Mucosa of descending colon (tissue), 3 donors: Measurements from ENCODE around the gene ARHGEF39. TPM values are rescaled to one million over a fixed set of nuclear protein-coding genes. Genes with fewer than 3 reads are reported as not detected.
A peak's percentile ranks its signal among the peaks of the same experiment; 100 is the strongest.
"Not testable (repeated sequence)": the region's sequence is repeated elsewhere in the genome, so short reads cannot be mapped to it uniquely, and the experiment has no call there.

ENCODE experiments used
- ATAC-seq: fragments of 200-7000 bp; cut with Tn5 transposase; one replicate; pipeline ENCODE4 v1.9.1; 2020; ENCODE audit warnings: mild to moderate bottlenecking, moderate library complexity
- DNase-seq, 3 donors: peaks; one replicate each; pipeline ENCODE4 v3.0.0-alpha.2; 2020
- H3K36me3 ChIP-seq: fragments of 200-600 bp; one replicate; pipeline ENCODE4 v1.8.0; 2021; ENCODE audit warnings: low read depth, mild to moderate bottlenecking
- H3K4me1 ChIP-seq: fragments of 200-600 bp; one replicate; pipeline ENCODE4 v1.8.0; 2021; ENCODE audit warnings: low read depth, mild to moderate bottlenecking
- H3K4me3 ChIP-seq: fragments of 200-600 bp; one replicate; pipeline ENCODE4 v1.8.0; 2021; ENCODE audit warnings: mild to moderate bottlenecking
- H3K9me3 ChIP-seq: fragments of 200-600 bp; one replicate; pipeline ENCODE4 v1.8.0; 2021; ENCODE audit warnings: mild to moderate bottlenecking
- CTCF ChIP-seq: fragments of 200-600 bp; IDR thresholded peaks from one replicate; pipeline ENCODE4 v1.8.0; 2022; ENCODE audit warnings: antibody characterized with exemption, mild to moderate bottlenecking
- intact Hi-C, 2 donors: fragments of 100-400 bp; cut with DNase I in 1 of 2; cut with micrococcal nuclease in 1 of 2; formaldehyde crosslinking; loops; one replicate each; pipeline versions ENCODE4 v1.11.0 to v1.11.1; 2022; cut with DNase I, micrococcal nuclease
- microRNA-seq: library from miRNA; unstranded; fragments of <30 nt; microRNA quantifications from one replicate; pipeline ENCODE4, GENCODE V29; 2019
- total RNA-seq, 3 donors: library from RNA; stranded (reverse); fragmentation: NEBNext Ultra II Directional in 2 of 3; extraction: Animal tissue kit (Norgen Biotek cat#: 25700) in 2 of 3; gene quantifications; one replicate each; pipeline versions ENCODE4 v1.2.1 to v1.2.4, GENCODE V29; 2021 to 2023
- donor health status: DM: no; HTN: no; CAD: no; lungs with moderate emphysema.
- donor health status: DM: no; HTN: no; CAD: no.
- donor health status: DM: no; HTN: yes; CAD: no.

ARHGEF39 gene
- total RNA-seq, 3 donors from 2014 or later, result 2.6 to 10.3 (median 6.4) TPM

- intact Hi-C loops, result no loop called here
- H3K9me3 ChIP-seq, result no peaks in the 10 kb centered on the region
- TF ChIP-seq CTCF, result no peak
- no peaks in the 10 kb centered on the region for H3K36me3 ChIP-seq
- no peak overlapping the region for H3K4me3 ChIP-seq
- no peak for DNase-seq
- ATAC-seq, result no peak
- H3K4me1 ChIP-seq, result peaks cover 3% of the 10 kb centered on the region
These were observed 48.9 kb downstream of the ARHGEF39 start for GRCh38 chr9:35615981-35616680.

- peaks cover 12% of the 10 kb centered on the region for H3K36me3 ChIP-seq
- no peak for DNase-seq
- no peak for TF ChIP-seq CTCF
- no peak for ATAC-seq
- intact Hi-C loops, result no loop called here
- H3K4me1 ChIP-seq, result peaks cover 3% of the 10 kb centered on the region
- no peaks in the 10 kb centered on the region for H3K9me3 ChIP-seq
- H3K4me3 ChIP-seq, result no peak overlapping the region
These were observed 52.2 kb downstream of the ARHGEF39 start for GRCh38 chr9:35612843-35613242.

- H3K4me3 ChIP-seq, H3K9me3 ChIP-seq, DNase-seq, H3K4me1 ChIP-seq, ATAC-seq, intact Hi-C loops: not testable (repeated sequence)
- H3K36me3 ChIP-seq, result peaks cover 12% of the 10 kb centered on the region
These were observed 52.9 kb downstream of the ARHGEF39 start for GRCh38 chr9:35612066-35612465.

GRCh38 chr9:35611230-35611797, 53.7 kb downstream of the ARHGEF39 start:
- intact Hi-C loops, result no loop called here
- DNase-seq (peak in 2 of 3 donors; percentile 33 to 47), ATAC-seq (peak; percentile 71)
- Histone ChIP-seq H3K4me1 (peaks cover 7% of the 10 kb centered on the region), H3K36me3 (peaks cover 12% of the 10 kb centered on the region), H3K4me3 (no peak overlapping the region), H3K9me3 (no peaks in the 10 kb centered on the region)
- peak; percentile 45 for TF ChIP-seq CTCF

- Histone ChIP-seq H3K36me3 (peaks cover 12% of the 10 kb centered on the region), H3K4me1 (peaks cover 11% of the 10 kb centered on the region), H3K9me3 (no peaks in the 10 kb centered on the region), H3K4me3 (no peak overlapping the region)
- ATAC-seq, result no peak
- DNase-seq, result peak in 1 of 3 donors; percentile 27
- no peak for TF ChIP-seq CTCF
- intact Hi-C loops, result no loop called here
These were observed 55.2 kb downstream of the ARHGEF39 start for GRCh38 chr9:35609820-35610163.

Small RNAs within 50 kb of the gene (microRNA-seq; reads per million reads assigned to microRNA genes)
- not detected for gene MIR6852

Other genes with a start within 250 kb of the ARHGEF39 start
- gene RUSC2, start 175.1 kb downstream of the ARHGEF39 start, total RNA-seq, result 10 to 100 TPM in 1 of 3 donors, 1 to 10 TPM in 2; 1.6 to 60.5 (median 6.6) TPM
- gene TESK1, start 59.9 kb downstream of the ARHGEF39 start, total RNA-seq, result 10 to 100 TPM; 35.8 to 71.9 (median 41.8) TPM
- 1 to 10 TPM; 1.6 to 3.0 (median 1.6) TPM for gene CD72, start 46.8 kb downstream of the ARHGEF39 start, total RNA-seq
- 1 to 10 TPM; 1.2 to 3.3 (median 1.9) TPM for gene SIT1, start 14.3 kb downstream of the ARHGEF39 start, total RNA-seq
- gene RMRP, start 7.2 kb downstream of the ARHGEF39 start, total RNA-seq, result over 10,000 TPM in 2 of 3 donors, 1,000 to 10,000 TPM in 1; 9,213 to 30,268 (median 19,463) TPM
- 10 to 100 TPM; 25.2 to 55.8 (median 35.8) TPM for gene CCDC107, start 6.9 kb downstream of the ARHGEF39 start, total RNA-seq
- gene CA9, start 8.7 kb upstream of the ARHGEF39 start, total RNA-seq, result 1 to 10 TPM in 1 of 3 donors, under 1 TPM in 1, not detected in 1; 0.61 to 1.7 TPM
- gene TPM2, start 24.7 kb upstream of the ARHGEF39 start, total RNA-seq, result 1,000 to 10,000 TPM in 1 of 3 donors, 100 to 1,000 TPM in 1, 10 to 100 TPM in 1; 45.3 to 1,899 (median 152) TPM
- 100 to 1,000 TPM; 154 to 720 (median 189) TPM for gene TLN1, start 67.0 kb upstream of the ARHGEF39 start, total RNA-seq
- 10 to 100 TPM; 28.2 to 47.7 (median 34.3) TPM for gene CREB3, start 67.5 kb upstream of the ARHGEF39 start, total RNA-seq
- 100 to 1,000 TPM; 157 to 285 (median 223) TPM for gene GBA2, start 84.0 kb upstream of the ARHGEF39 start, total RNA-seq
- gene RGP1, start 84.1 kb upstream of the ARHGEF39 start, total RNA-seq, result 10 to 100 TPM; 46.5 to 55.7 (median 55.7) TPM
- gene MSMP, start 89.1 kb upstream of the ARHGEF39 start, total RNA-seq, result under 1 TPM in 1 of 3 donors, not detected in 2; 0.48 TPM
- gene NPR2, start 126.4 kb upstream of the ARHGEF39 start, total RNA-seq, result 10 to 100 TPM in 2 of 3 donors, 1 to 10 TPM in 1; 8.8 to 31.8 (median 12.0) TPM
- gene SPAG8, start 147.1 kb upstream of the ARHGEF39 start, total RNA-seq, result 1 to 10 TPM in 1 of 3 donors, under 1 TPM in 2; 0.84 to 2.5 (median 0.92) TPM
- 10 to 100 TPM; 38.9 to 68.6 (median 54.6) TPM for gene HINT2, start 149.8 kb upstream of the ARHGEF39 start, total RNA-seq
- gene FAM221B, start 163.5 kb upstream of the ARHGEF39 start, total RNA-seq, result under 1 TPM in 2 of 3 donors, not detected in 1; 0.41 to 0.43 TPM
- gene TMEM8B, start 164.0 kb upstream of the ARHGEF39 start, total RNA-seq, result 10 to 100 TPM; 12.4 to 22.8 (median 18.9) TPM
- gene OR13J1, start 205.2 kb upstream of the ARHGEF39 start, total RNA-seq, result not detected
- gene HRCT1, start 241.0 kb upstream of the ARHGEF39 start, total RNA-seq, result 100 to 1,000 TPM in 1 of 3 donors, 10 to 100 TPM in 2; 24.8 to 161 (median 82.1) TPM
- gene SPAAR, start 244.3 kb upstream of the ARHGEF39 start, total RNA-seq, result 1 to 10 TPM; 2.0 to 2.9 (median 2.0) TPM